Endothelial cell of hepatic sinusoid (primary cell): ENCODE results near the gene ANKRD36B.
"Not testable (repeated sequence)": the region's sequence is repeated elsewhere in the genome, so short reads cannot be mapped to it uniquely, and the experiment has no call there.

Experiments
- in situ Hi-C: cut with HindIII; loops from 2 replicates; pipeline ENCODE4 v1.10.0; 2017; ENCODE audit warnings: low sequenced_read_pairs

Gene ANKRD36B

GRCh38 chr2:97589598-97590510 lies at the start of gene ANKRD36B:
Gene ANKRD36B, minus strand, starts transcription at chr2:97589877. Its CDS starts 192 bp downstream, at chr2:97589685.
- in situ Hi-C loops = not testable (repeated sequence)

- in situ Hi-C loops = not testable (repeated sequence)
These were observed 36.4 kb upstream of the ANKRD36B start for GRCh38 chr2:97626049-97626430.

- in situ Hi-C loops = not testable (repeated sequence)
These were observed 35.8 kb upstream of the ANKRD36B start for GRCh38 chr2:97625354-97626048.

- in situ Hi-C loops = not testable (repeated sequence)
These were observed 33.3 kb upstream of the ANKRD36B start for GRCh38 chr2:97622976-97623375.

GRCh38 chr2:97620492-97620891 lies 30.8 kb upstream of the ANKRD36B start:
- in situ Hi-C loops = not testable (repeated sequence)

GRCh38 chr2:97618939-97619827 lies 29.5 kb upstream of the ANKRD36B start:
- in situ Hi-C loops = not testable (repeated sequence)

GRCh38 chr2:97617911-97618310 lies 28.2 kb upstream of the ANKRD36B start:
- in situ Hi-C loops = no loop called here

- in situ Hi-C loops = not testable (repeated sequence)
These were observed 26.1 kb upstream of the ANKRD36B start for GRCh38 chr2:97615746-97616145.

- in situ Hi-C loops = not testable (repeated sequence)
These were observed 22.2 kb upstream of the ANKRD36B start for GRCh38 chr2:97611895-97612294.

GRCh38 chr2:97608745-97609144 lies 19.1 kb upstream of the ANKRD36B start:
- in situ Hi-C loops = not testable (repeated sequence)

- in situ Hi-C loops = not testable (repeated sequence)
These were observed 16.1 kb upstream of the ANKRD36B start for GRCh38 chr2:97605524-97606339.

- in situ Hi-C loops = not testable (repeated sequence)
These were observed 15.4 kb upstream of the ANKRD36B start for GRCh38 chr2:97605109-97605508.

- in situ Hi-C loops = not testable (repeated sequence)
These were observed 11.9 kb upstream of the ANKRD36B start for GRCh38 chr2:97601537-97601936.

GRCh38 chr2:97596180-97596579 lies 6.5 kb upstream of the ANKRD36B start:
- in situ Hi-C loops = not testable (repeated sequence)

GRCh38 chr2:97593520-97593919 lies 3.8 kb upstream of the ANKRD36B start:
- in situ Hi-C loops = not testable (repeated sequence)

- in situ Hi-C loops = not testable (repeated sequence)
These were observed 1.1 kb upstream of the ANKRD36B start for GRCh38 chr2:97590515-97591394.

- in situ Hi-C loops = not testable (repeated sequence)
These were observed 450 bp downstream of the ANKRD36B start for GRCh38 chr2:97589257-97589597.

- in situ Hi-C loops = not testable (repeated sequence)
These were observed 24.0 kb downstream of the ANKRD36B start for GRCh38 chr2:97565674-97566073.

- in situ Hi-C loops = not testable (repeated sequence)
These were observed 37.3 kb downstream of the ANKRD36B start for GRCh38 chr2:97552406-97552805.
